ENCODE measurements around the gene RSPH4A. TPM values are rescaled to one million over a fixed set of nuclear protein-coding genes. Genes with fewer than 3 reads are reported as not detected.
"Not testable (repeated sequence)": the region's sequence is repeated elsewhere in the genome, so short reads cannot be mapped to it uniquely, and the experiment has no call there.

RSPH4A gene
- total RNA-seq, 1 experiment from 2014 or later: 0.20 TPM

DNA sequence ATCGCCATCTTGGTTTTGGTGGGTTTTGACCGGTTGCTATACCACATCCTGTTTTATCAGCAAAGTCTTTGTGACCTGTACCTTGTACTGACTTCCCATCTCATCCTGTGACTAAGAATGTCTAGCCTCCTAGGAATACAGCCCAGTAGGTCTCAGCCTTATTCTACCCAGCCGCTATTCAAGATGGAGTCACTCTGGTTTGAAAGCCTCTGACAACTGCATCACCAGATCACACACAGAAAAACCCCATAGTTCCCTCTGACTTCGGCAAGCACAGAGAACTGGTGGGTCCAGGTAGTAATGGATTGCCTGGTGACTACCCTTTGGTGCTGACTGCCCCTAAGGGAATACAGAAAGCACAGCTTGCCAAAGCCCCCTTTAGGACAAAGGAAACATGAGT lies 10.3 kb upstream of the RSPH4A start:
- DNase-seq: no peak
- H3K27me3 ChIP-seq: no peaks in the 10 kb centered on the region

DNA sequence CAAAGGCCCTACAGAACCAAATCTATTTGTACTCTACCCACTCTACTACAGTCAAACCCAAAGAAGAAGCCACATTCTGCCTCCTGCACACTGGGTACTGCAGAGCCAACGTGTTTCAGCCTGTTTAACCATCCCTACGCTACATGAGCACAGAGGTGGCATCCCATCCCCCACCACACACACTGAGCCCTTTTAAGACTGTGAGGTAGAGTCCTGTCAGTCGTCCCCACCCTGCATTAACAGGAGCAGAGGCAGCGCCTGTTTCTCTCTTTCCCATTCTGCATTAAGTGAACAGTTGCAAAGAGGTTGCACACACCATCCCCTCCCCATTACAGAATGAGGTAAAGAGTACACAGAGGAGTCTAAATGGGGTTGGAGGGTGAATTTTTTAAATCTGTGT lies 5.2 kb upstream of the RSPH4A start:
- DNase-seq: no peak
- no peaks in the 10 kb centered on the region for H3K36me3 ChIP-seq

More for the DNA sequence above, 10.3 kb upstream of the RSPH4A start:
- Histone ChIP-seq H3K36me3 (no peaks in the 10 kb centered on the region; the same call in 1 of the 2 replicates), H3K4me3 (no peak overlapping the region), H3K9me3 (no peaks in the 10 kb centered on the region)

DNA sequence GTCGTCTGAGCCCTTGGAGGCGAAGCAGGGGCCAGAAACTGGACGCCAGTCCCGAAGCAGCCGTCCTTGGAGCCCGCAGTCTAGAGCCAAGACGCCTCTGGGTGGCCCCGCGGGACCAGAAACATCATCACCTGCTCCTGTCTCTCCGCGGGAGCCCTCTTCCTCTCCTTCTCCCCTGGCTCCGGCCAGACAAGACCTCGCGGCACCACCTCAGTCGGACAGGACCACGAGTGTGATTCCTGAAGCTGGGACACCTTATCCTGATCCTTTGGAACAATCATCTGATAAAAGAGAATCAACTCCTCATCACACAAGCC lies 416 bp downstream of the RSPH4A start:
- DNase-seq: no peak
- Histone ChIP-seq H3K9me3 (no peaks in the 10 kb centered on the region), H3K27me3 (0 out of 2 replicates have a peak, but pooled peaks cover 2% of the 10 kb centered on the region), H3K4me3 (peak overlapping the region; percentile 58), H3K36me3 (no peaks in the 10 kb centered on the region)

More for the DNA sequence above, 5.2 kb upstream of the RSPH4A start:
- Histone ChIP-seq H3K27me3 (no peaks in the 10 kb centered on the region), H3K9me3 (no peaks in the 10 kb centered on the region), H3K4me3 (no peak overlapping the region)

DNA sequence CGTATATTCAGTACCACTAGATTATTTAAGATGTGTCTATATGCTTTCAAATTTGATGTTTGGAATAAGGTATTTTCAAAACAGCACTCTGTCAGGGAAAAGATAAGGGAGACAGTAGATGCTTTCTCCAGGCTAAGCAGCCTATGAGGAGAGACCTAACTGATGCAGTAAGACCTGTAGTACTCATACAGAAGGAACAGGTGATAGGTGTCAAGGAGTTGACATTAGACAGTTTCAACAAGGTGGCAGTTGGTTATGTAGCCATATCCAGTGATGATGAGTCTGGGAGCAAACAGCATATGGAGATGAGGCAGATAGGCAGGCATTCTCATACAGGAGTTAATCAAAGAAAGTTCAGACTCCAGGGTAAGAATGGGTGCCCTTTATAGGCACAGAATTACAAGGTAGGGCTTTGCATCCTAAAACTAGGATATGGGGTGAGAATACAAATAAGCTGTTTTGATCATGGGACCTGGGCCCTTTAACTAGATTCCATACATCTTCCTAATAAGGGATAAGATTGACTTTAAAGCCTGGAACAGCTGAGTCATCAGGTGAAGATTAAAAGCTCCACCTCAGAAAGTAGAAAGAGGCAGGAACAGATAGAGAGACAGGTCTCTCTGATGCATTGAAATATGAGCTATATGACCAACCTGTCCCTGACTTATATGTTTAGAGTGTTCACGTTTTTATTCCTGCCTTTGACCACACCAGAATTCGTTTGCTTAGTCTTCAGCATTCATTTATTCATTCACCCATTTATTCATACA lies 7.9 kb downstream of the RSPH4A start:
- Histone ChIP-seq H3K4me3 (no peak overlapping the region), H3K36me3 (no peaks in the 10 kb centered on the region), H3K9me3 (no peaks in the 10 kb centered on the region), H3K27me3 (no peaks in the 10 kb centered on the region)
- DNase-seq: no peak

- H3K9me3 ChIP-seq: no peaks in the 10 kb centered on the region
- H3K27me3 ChIP-seq: no peaks in the 10 kb centered on the region
- H3K4me3 ChIP-seq: no peak overlapping the region
- DNase-seq: no peak
- H3K36me3 ChIP-seq: no peaks in the 10 kb centered on the region
Measured at GRCh38 chr6:116625872-116626271, 9.6 kb downstream of the RSPH4A start.

- peaks cover 6% of the 10 kb centered on the region for H3K36me3 ChIP-seq
- H3K9me3 ChIP-seq: no peaks in the 10 kb centered on the region
- H3K27me3 ChIP-seq: no peaks in the 10 kb centered on the region
- H3K4me3 ChIP-seq: no peak overlapping the region
- DNase-seq: no peak
Measured at GRCh38 chr6:116629563-116629981, 13.3 kb downstream of the RSPH4A start.

- Histone ChIP-seq H3K27me3 (no peaks in the 10 kb centered on the region), H3K4me3 (no peak overlapping the region)
Measured at GRCh38 chr6:116631379-116631990, 15.2 kb downstream of the RSPH4A start.

GRCh38 chr6:116633685-116634084 lies 17.4 kb downstream of the RSPH4A start:
- DNase-seq: no peak
- no peaks in the 10 kb centered on the region for H3K27me3 ChIP-seq

More at GRCh38 chr6:116631379-116631990, 15.2 kb downstream of the RSPH4A start:
- Histone ChIP-seq H3K9me3 (no peaks in the 10 kb centered on the region), H3K36me3 (peaks cover 11% of the 10 kb centered on the region)
- no peak for DNase-seq

GRCh38 chr6:116648156-116648555 lies 31.9 kb downstream of the RSPH4A start:
- Histone ChIP-seq H3K36me3 (peaks cover 47% of the 10 kb centered on the region), H3K4me3 (no peak overlapping the region), H3K27me3 (no peaks in the 10 kb centered on the region), H3K9me3 (0 out of 2 replicates have a peak, but pooled peaks cover 2% of the 10 kb centered on the region)
- DNase-seq: no peak

More at GRCh38 chr6:116633685-116634084, 17.4 kb downstream of the RSPH4A start:
- no peak overlapping the region for H3K4me3 ChIP-seq
- no peaks in the 10 kb centered on the region for H3K9me3 ChIP-seq
- H3K36me3 ChIP-seq: peaks cover 14% of the 10 kb centered on the region

DNA sequence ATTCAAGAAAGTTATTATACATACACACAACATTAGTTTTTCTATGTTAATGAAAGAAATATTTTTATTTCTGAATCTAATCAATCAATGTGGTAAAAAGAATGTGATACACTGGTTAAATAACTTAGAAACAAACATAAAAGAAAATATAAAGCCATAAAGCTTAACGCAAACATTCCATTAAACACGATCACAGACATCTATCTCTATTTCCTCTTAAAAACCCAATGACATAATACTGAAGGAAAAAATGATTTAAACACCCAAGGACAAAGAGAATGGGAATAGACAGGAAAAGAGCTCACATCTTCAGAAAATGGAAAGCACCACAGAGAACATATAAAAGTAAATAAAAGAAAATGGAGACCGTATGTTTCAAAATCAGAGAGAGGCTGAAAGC lies 32.9 kb downstream of the RSPH4A start:
- no peaks in the 10 kb centered on the region for H3K27me3 ChIP-seq
- DNase-seq: no peak
- no peak overlapping the region for H3K4me3 ChIP-seq
- H3K36me3 ChIP-seq: peaks cover 38% of the 10 kb centered on the region
- H3K9me3 ChIP-seq: no peaks in the 10 kb centered on the region

- no peak overlapping the region for H3K4me3 ChIP-seq
- H3K27me3 ChIP-seq: no peaks in the 10 kb centered on the region
- peaks cover 28% of the 10 kb centered on the region for H3K36me3 ChIP-seq
- no peaks in the 10 kb centered on the region for H3K9me3 ChIP-seq
- DNase-seq: no peak
Measured at GRCh38 chr6:116651916-116652315, 35.6 kb downstream of the RSPH4A start.

- Histone ChIP-seq H3K4me3 (no peak overlapping the region), H3K36me3 (peaks cover 20% of the 10 kb centered on the region), H3K27me3 (no peaks in the 10 kb centered on the region), H3K9me3 (no peaks in the 10 kb centered on the region)
- DNase-seq: no peak
Measured at GRCh38 chr6:116661594-116661993, 45.3 kb downstream of the RSPH4A start.

DNA sequence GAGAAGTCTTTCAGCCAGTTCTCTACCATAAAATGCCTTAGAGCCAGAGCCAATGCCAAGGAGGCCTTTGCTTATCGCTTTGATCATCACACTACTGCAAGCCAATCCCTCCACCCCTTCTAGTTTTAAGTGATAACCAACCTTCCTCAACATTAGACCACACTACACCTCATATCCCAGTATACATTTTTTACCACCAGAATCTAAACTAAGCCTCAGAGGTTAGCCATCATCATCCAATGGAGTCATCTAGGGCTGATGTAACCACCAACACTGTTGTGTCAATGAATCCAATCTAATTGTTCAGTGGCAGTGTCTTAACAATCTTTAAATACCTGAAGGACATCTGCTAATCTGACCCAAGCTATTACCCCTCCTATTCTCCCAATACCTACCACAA lies 45.9 kb downstream of the RSPH4A start:
- H3K9me3 ChIP-seq: no peaks in the 10 kb centered on the region
- no peak for DNase-seq

DNA sequence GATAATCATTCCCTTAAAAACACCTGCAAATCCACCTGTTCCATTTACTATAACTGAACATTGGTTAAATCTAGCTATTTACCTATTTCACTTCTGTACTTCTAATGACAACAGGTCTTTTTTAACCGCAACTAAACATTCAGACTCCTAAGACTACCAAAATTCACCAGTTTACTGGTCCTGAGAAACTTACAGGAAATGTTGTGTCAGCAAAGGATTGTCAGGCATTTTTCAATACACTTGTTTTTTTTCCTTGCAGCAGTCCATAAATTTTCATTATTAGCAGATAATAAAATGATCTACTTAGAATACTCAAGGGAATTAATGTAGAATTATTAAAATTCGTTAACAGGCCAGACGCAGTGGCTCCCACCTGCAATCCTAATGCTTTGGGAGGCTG lies 47.0 kb downstream of the RSPH4A start:
- no peak overlapping the region for H3K4me3 ChIP-seq
- H3K9me3 ChIP-seq: no peaks in the 10 kb centered on the region
- no peak for DNase-seq
- peaks cover 14% of the 10 kb centered on the region for H3K36me3 ChIP-seq
- H3K27me3 ChIP-seq: no peaks in the 10 kb centered on the region

More for the DNA sequence above, 45.9 kb downstream of the RSPH4A start:
- no peak overlapping the region for H3K4me3 ChIP-seq
- H3K36me3 ChIP-seq: peaks cover 23% of the 10 kb centered on the region
- H3K27me3 ChIP-seq: no peaks in the 10 kb centered on the region

GRCh38 chr6:116664169-116664568 lies 47.9 kb downstream of the RSPH4A start:
- DNase-seq, H3K9me3 ChIP-seq, H3K27me3 ChIP-seq, H3K4me3 ChIP-seq: not testable (repeated sequence)
- H3K36me3 ChIP-seq: peaks cover 10% of the 10 kb centered on the region

DNA sequence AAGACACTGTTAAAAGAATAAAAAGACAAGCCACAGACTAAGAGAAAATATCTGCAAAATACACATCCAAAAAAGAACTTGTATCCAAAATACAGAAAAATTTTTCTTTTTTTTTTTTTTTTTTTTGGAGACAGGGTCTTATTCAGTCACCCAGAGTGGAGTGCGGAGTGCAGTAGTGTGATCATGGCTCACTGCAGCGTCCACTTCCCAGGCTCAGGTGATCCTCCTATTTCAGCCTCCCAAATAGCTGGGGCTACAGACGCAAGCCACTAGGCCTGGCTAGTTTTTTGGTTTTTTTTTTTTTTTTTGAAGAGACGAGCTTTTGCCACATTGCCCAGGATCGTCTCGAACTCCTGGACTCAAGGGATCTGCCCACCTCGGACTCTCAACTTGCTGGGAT lies 49.2 kb downstream of the RSPH4A start:
- no peaks in the 10 kb centered on the region for H3K9me3 ChIP-seq
- DNase-seq: no peak
- H3K36me3 ChIP-seq: peaks cover 8% of the 10 kb centered on the region
- no peak overlapping the region for H3K4me3 ChIP-seq
- no peaks in the 10 kb centered on the region for H3K27me3 ChIP-seq

GRCh38 chr6:116666869-116667268 lies 50.6 kb downstream of the RSPH4A start:
- no peaks in the 10 kb centered on the region for H3K9me3 ChIP-seq
- DNase-seq: no peak
- H3K27me3 ChIP-seq: no peaks in the 10 kb centered on the region
- H3K4me3 ChIP-seq: peak overlapping the region; percentile 99
- peaks cover 8% of the 10 kb centered on the region for H3K36me3 ChIP-seq

DNA sequence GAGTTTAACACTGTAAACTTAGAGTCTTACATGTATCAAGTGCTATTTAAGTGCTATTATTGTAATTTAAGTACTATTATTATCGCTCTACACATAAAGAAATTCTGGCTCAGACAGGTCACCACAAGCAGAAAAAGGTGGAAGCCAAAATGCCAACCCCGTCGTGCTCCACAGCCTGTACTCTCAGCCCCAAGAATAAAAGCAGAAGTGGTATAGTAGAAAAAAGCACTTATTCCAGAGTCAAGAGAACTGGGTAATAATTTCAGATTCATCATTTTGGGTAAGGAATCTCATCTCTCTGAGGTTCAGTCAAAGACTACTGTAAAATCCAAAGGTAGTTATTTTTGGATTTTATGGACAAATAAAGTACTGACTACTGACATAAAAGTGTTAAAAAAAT lies 51.3 kb downstream of the RSPH4A start:
- DNase-seq: no peak

More for the DNA sequence above, 51.3 kb downstream of the RSPH4A start:
- H3K9me3 ChIP-seq: no peaks in the 10 kb centered on the region
- peaks cover 8% of the 10 kb centered on the region for H3K36me3 ChIP-seq
- no peaks in the 10 kb centered on the region for H3K27me3 ChIP-seq
- peak overlapping the region; percentile 99 for H3K4me3 ChIP-seq

Measured in MG63 (cell line).